Immature natural killer cell (primary cell): ENCODE measurements around the gene OR7A10. TPM values are rescaled to one million over a fixed set of nuclear protein-coding genes. Genes with fewer than 3 reads are reported as not detected.
A peak's percentile ranks its signal among the peaks of the same experiment; 100 is the strongest.
"Not testable (repeated sequence)": the region's sequence is repeated elsewhere in the genome, so short reads cannot be mapped to it uniquely, and the experiment has no call there.

ENCODE experiments used
- DNase-seq, 3 donors: peaks; one replicate each; pipeline ENCODE4 v3.0.0; 2022; ENCODE audit warnings: mixed read lengths in 1 of 3
- H3K27ac Mint-ChIP-seq, 6 donors: one replicate each; pipeline ENCODE4 v1.8.0; 2020; ENCODE audit warnings: mixed read lengths in 6 of 6, mild to moderate bottlenecking in 5 of 6, inconsistent platforms in 4 of 6, moderate library complexity in 3 of 6
- H3K27me3 Mint-ChIP-seq, 3 donors: one replicate each; pipeline ENCODE4 v1.8.0; 2020 to 2021; ENCODE audit warnings: low read depth in 3 of 3, mild to moderate bottlenecking in 3 of 3, mixed read lengths in 3 of 3, moderate library complexity in 3 of 3, inconsistent platforms in 1 of 3
- H3K36me3 Mint-ChIP-seq, 3 donors: one replicate each; pipeline ENCODE4 v1.8.0; 2020; ENCODE audit warnings: mixed read lengths in 3 of 3, inconsistent platforms in 2 of 3, mild to moderate bottlenecking in 2 of 3
- H3K4me1 Mint-ChIP-seq, 2 donors: one replicate each; pipeline ENCODE4 v1.8.0; 2020; ENCODE audit warnings: inconsistent platforms in 2 of 2, mild to moderate bottlenecking in 2 of 2, mixed read lengths in 2 of 2, moderate library complexity in 1 of 2
- H3K4me3 Mint-ChIP-seq, 5 donors: one replicate each; pipeline ENCODE4 v1.8.0; 2020; ENCODE audit warnings: mild to moderate bottlenecking in 5 of 5, mixed read lengths in 5 of 5, inconsistent platforms in 3 of 5, moderate library complexity in 3 of 5
- H3K9me3 Mint-ChIP-seq, 6 donors: one replicate each; pipeline ENCODE4 v1.8.0; 2020; ENCODE audit warnings: mild to moderate bottlenecking in 6 of 6, mixed read lengths in 6 of 6, inconsistent platforms in 4 of 6, moderate library complexity in 3 of 6
- polyA plus RNA-seq, 3 donors: library from polyadenylated mRNA; unstranded; fragments of 300-500 nt; fragmentation: Illumina TruSeq; gene quantifications; one replicate each; pipeline ENCODE4 v1.2.3, GENCODE V29; 2021

The OR7A10 gene
- polyA plus RNA-seq, 3 donors from 2014 or later: not detected

- no peaks in the 10 kb centered on the region for H3K36me3 Mint-ChIP-seq
- no peaks in the 10 kb centered on the region for H3K4me1 Mint-ChIP-seq
- H3K27me3 Mint-ChIP-seq: peaks cover 2 to 14% (median 6%) of the 10 kb centered on the region in 3 donors
- no peak overlapping the region for H3K4me3 Mint-ChIP-seq
- no peak overlapping the region for H3K27ac Mint-ChIP-seq
- peaks cover 0 to 3% (median 0%) of the 10 kb centered on the region in 6 donors for H3K9me3 Mint-ChIP-seq
- DNase-seq: no peak
These were observed 30.1 kb downstream of the OR7A10 start for GRCh38 chr19:14818588-14818987.

GRCh38 chr19:14817052-14817451 lies 31.7 kb downstream of the OR7A10 start:
- Mint-ChIP-seq H3K4me1 (no peaks in the 10 kb centered on the region), H3K27me3 (peaks cover 2 to 10% (median 6%) of the 10 kb centered on the region in 3 donors), H3K36me3 (no peaks in the 10 kb centered on the region), H3K9me3 (peaks cover 0 to 3% (median 0%) of the 10 kb centered on the region in 6 donors), H3K27ac (no peak overlapping the region), H3K4me3 (no peak overlapping the region)
- DNase-seq: no peak

- Mint-ChIP-seq H3K27me3 (peaks cover 2 to 9% (median 2%) of the 10 kb centered on the region in 3 donors), H3K27ac (no peak overlapping the region), H3K4me1 (no peaks in the 10 kb centered on the region), H3K4me3 (no peak overlapping the region), H3K9me3 (no peaks in the 10 kb centered on the region), H3K36me3 (no peaks in the 10 kb centered on the region)
- DNase-seq: no peak
These were observed 33.6 kb downstream of the OR7A10 start for GRCh38 chr19:14814982-14815652.

- Mint-ChIP-seq H3K9me3 (no peaks in the 10 kb centered on the region), H3K4me3 (no peak overlapping the region), H3K27ac (peak overlapping the region in 1 of 6 donors; percentile 60), H3K27me3 (peaks cover 0 to 13% (median 4%) of the 10 kb centered on the region in 3 donors), H3K4me1 (no peaks in the 10 kb centered on the region), H3K36me3 (no peaks in the 10 kb centered on the region)
- DNase-seq: no peak
These were observed 39.3 kb downstream of the OR7A10 start for GRCh38 chr19:14809272-14810057.

- no peaks in the 10 kb centered on the region for H3K4me1 Mint-ChIP-seq
- no peak for DNase-seq
- H3K27ac Mint-ChIP-seq: no peak overlapping the region
- no peak overlapping the region for H3K4me3 Mint-ChIP-seq
- H3K27me3 Mint-ChIP-seq: peaks cover 1 to 10% (median 4%) of the 10 kb centered on the region in 3 donors
- H3K9me3 Mint-ChIP-seq: no peaks in the 10 kb centered on the region
- no peaks in the 10 kb centered on the region for H3K36me3 Mint-ChIP-seq
These were observed 44.0 kb downstream of the OR7A10 start for GRCh38 chr19:14804765-14805164.

- DNase-seq: no peak
- no peak overlapping the region for H3K27ac Mint-ChIP-seq
- no peaks in the 10 kb centered on the region for H3K4me1 Mint-ChIP-seq
- no peaks in the 10 kb centered on the region for H3K36me3 Mint-ChIP-seq
- H3K4me3 Mint-ChIP-seq: no peak overlapping the region
- peaks cover 0 to 12% (median 1%) of the 10 kb centered on the region in 3 donors for H3K27me3 Mint-ChIP-seq
- H3K9me3 Mint-ChIP-seq: no peaks in the 10 kb centered on the region
These were observed 50.0 kb downstream of the OR7A10 start for GRCh38 chr19:14798760-14799159.

GRCh38 chr19:14796021-14796420 lies 52.7 kb downstream of the OR7A10 start:
- Mint-ChIP-seq H3K36me3 (no peaks in the 10 kb centered on the region), H3K4me3 (no peak overlapping the region), H3K9me3 (no peaks in the 10 kb centered on the region), H3K27me3 (peaks cover 0 to 12% (median under 1%) of the 10 kb centered on the region in 3 donors), H3K27ac (no peak overlapping the region), H3K4me1 (no peaks in the 10 kb centered on the region)
- DNase-seq: no peak

GRCh38 chr19:14795078-14795721 lies 53.5 kb downstream of the OR7A10 start:
- Mint-ChIP-seq H3K4me3 (no peak overlapping the region), H3K4me1 (no peaks in the 10 kb centered on the region), H3K36me3 (no peaks in the 10 kb centered on the region), H3K27me3 (peaks cover 0 to 11% (median 2%) of the 10 kb centered on the region in 3 donors), H3K27ac (no peak overlapping the region), H3K9me3 (no peaks in the 10 kb centered on the region)
- DNase-seq: no peak

GRCh38 chr19:14792250-14792649 lies 56.5 kb downstream of the OR7A10 start:
- not testable (repeated sequence) for H3K27ac Mint-ChIP-seq, H3K4me1 Mint-ChIP-seq, H3K9me3 Mint-ChIP-seq, H3K36me3 Mint-ChIP-seq, DNase-seq, H3K4me3 Mint-ChIP-seq, H3K27me3 Mint-ChIP-seq

Other genes with a start within 250 kb of the OR7A10 start
- under 1 TPM in 1 of 3 donors, not detected in 2; 0.66 TPM for gene ADGRE3, start 174.1 kb downstream of the OR7A10 start, polyA plus RNA-seq
- gene ZNF333, start 158.9 kb downstream of the OR7A10 start, polyA plus RNA-seq: 10 to 100 TPM; 10.8 to 15.1 (median 14.6) TPM
- under 1 TPM in 2 of 3 donors, not detected in 1; 0.17 to 0.32 TPM for gene ADGRE2, start 70.4 kb downstream of the OR7A10 start, polyA plus RNA-seq
- not detected for gene OR7A5, start 13.7 kb downstream of the OR7A10 start, polyA plus RNA-seq
- gene OR7C1, start 13.7 kb downstream of the OR7A10 start, polyA plus RNA-seq: not detected
- gene OR7A17, start 37.2 kb upstream of the OR7A10 start, polyA plus RNA-seq: not detected
- not detected for gene OR7C2, start 92.6 kb upstream of the OR7A10 start, polyA plus RNA-seq
- not detected for gene SLC1A6, start 130.9 kb upstream of the OR7A10 start, polyA plus RNA-seq
- gene CASP14, start 200.6 kb upstream of the OR7A10 start, polyA plus RNA-seq: not detected
- not detected for gene OR1I1, start 233.3 kb upstream of the OR7A10 start, polyA plus RNA-seq